ENCODE measurements around the gene CALCOCO2.
"Not testable (repeated sequence)": the region's sequence is repeated elsewhere in the genome, so short reads cannot be mapped to it uniquely, and the experiment has no call there.

Gene CALCOCO2, protein sequence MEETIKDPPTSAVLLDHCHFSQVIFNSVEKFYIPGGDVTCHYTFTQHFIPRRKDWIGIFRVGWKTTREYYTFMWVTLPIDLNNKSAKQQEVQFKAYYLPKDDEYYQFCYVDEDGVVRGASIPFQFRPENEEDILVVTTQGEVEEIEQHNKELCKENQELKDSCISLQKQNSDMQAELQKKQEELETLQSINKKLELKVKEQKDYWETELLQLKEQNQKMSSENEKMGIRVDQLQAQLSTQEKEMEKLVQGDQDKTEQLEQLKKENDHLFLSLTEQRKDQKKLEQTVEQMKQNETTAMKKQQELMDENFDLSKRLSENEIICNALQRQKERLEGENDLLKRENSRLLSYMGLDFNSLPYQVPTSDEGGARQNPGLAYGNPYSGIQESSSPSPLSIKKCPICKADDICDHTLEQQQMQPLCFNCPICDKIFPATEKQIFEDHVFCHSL

DNA sequence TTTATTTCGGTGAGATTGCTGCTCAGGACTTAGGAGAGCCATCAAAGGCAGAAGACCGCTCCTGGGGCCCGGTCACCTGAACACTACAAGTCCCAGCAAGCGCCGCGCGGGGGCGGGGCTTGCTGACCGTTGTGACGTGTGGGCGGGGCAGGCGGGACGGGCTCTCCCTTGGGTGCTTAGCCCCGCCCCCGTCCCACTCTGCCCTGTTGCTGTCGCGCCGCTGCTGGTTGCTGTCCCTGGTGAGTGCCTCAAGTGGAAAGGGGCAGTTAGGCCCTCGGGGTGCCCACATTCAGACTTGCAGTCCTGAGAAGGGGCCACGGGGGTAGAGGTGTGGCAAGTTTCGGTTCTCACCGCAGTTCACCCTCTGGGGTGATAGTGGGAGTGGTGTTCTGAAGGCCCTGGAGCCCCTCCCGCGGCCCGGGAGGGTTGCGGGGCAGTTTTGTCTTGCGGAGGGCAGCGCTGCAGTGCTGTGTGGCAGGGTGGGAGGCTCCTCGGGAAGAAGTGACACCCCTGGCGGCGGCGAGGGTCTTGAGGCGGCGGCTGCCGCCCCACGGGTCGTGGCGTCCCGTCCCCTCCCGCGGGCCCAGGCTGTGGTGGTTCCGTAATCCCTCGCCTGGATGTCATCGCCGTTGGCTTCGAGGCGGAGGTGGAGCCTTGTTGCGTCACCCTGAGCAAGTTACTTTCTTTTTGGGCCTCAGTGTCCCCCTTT is at the start of gene CALCOCO2:
CALCOCO2 (plus strand) TSS at position 196 of the 709 bp plus-strand sequence. CDS start 10,673 bp downstream, outside the sequence.
- DNase-seq = peak; percentile 98

DNA sequence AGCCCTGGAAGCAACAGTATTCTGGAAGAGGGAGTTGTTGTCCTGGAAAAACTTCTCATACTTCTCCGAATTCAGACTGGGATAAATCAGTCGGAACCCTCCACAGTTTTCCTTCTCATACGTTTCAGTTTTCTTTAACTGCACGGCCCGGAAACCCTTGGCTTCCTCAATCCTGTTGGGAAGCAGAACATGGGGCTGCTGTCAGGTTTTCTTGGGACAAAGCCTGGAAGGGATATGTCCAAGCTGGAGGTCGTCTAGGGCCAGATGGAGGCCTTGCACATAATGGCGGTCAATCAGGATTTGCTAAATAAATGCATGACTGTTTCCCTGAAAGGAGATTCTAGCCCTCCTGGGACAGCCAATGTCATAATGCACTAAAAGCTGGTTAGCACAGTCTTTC is 43.0 kb upstream of the CALCOCO2 start:
- DNase-seq = no peak

DNA sequence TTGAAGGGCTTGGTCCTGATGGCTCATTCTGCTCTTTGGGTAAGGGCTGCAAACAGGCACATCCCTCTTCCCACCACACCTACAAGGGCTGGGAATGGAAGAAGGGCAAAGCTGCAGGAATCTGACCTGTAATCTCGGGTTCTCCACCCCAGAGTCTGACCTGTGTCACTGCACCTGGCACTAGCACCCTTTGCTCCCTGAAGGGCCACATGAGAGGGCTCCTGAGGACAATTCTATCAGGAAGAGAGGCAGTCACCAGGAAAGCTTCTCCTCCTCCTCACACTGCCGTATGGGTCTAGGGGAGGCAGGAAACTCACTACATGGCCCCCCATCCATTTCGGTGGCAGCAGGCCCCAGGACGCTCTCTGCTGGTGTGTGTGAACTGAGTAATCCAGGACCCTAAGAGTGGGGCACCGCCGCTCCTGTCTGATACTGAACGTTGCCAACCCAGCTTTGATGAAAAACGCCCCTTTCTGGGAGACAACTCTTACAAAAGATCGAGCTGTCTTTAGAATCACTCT is 40.2 kb upstream of the CALCOCO2 start:
- DNase-seq = no peak

DNA sequence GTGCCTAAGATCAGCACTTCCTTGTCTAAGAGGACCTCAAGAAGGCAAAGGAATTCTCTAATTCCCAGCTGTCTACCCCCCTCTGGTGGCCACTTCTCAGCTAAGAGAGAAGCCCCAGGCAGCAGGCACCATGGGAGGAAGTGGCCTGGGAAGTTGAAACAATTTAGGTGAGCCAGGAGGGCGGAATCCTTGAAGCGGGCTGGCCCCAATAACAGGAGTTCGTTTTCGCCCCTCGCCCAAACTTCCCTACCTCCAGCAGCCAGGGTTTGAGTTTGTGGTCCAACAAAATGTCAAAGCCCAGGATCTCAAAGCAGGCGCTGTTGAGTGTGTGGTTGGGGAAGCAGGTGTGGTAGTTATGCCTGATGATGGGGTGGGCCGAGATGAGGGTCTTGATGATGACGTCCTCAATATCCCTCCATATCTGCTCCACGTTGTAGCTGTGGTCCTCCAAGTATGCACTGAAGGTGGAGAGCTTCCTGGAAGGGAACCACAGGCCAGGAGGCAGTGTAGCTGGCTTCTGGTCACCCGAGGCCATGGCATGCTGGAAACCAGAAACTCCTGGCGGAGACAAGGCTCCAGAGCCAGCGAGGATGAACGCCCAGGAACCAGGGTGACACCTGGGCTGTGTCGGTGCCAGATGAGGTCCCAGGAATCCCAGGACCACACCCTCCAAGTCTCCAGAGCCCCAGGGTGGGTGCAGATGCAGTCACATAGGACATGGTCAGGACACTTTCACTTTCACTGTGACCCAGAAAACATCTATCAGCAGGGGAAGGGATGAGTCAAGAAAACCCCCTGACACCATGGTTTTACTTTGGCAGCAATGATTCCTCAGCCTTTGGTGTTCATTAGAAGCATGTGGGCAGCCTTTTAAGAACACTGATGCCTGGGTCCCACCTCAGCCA is 39.5 kb upstream of the CALCOCO2 start:
- DNase-seq = peak; percentile 52

DNA sequence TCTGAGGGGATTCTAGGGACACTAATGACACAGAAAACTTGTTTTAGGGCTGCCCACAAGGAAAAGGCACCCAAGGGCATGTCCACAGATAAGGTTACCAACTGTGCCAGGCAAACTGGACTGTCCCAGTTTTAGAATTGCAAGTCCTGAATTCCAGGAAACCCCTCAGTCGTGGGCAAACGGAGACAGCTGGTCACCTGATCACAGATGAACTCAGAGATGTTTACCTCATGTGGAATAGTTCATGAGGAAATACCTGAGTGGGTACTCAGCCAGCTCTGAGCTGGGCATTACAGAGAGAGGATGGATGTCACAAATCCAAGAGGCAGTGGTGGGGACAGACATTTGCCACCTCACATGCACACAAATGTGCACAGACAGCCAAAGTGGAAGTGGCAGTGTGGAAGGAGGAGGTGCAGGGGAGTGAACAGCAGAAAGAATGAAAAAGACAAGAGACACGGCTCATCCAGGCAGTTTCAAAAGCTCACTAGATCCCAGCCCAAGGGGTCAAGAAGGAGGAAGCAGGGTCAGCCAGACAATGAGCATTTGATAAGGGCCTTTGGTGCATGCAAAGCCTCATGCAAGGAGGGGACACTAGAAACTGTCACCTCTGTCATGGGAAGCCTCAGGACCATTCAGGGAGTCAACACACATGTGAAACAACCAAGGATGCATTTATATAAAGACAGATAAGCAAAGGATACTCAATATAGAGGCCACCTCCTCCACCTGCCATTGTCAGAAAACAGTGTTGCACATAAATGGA is 38.6 kb upstream of the CALCOCO2 start:
- no peak for DNase-seq

DNA sequence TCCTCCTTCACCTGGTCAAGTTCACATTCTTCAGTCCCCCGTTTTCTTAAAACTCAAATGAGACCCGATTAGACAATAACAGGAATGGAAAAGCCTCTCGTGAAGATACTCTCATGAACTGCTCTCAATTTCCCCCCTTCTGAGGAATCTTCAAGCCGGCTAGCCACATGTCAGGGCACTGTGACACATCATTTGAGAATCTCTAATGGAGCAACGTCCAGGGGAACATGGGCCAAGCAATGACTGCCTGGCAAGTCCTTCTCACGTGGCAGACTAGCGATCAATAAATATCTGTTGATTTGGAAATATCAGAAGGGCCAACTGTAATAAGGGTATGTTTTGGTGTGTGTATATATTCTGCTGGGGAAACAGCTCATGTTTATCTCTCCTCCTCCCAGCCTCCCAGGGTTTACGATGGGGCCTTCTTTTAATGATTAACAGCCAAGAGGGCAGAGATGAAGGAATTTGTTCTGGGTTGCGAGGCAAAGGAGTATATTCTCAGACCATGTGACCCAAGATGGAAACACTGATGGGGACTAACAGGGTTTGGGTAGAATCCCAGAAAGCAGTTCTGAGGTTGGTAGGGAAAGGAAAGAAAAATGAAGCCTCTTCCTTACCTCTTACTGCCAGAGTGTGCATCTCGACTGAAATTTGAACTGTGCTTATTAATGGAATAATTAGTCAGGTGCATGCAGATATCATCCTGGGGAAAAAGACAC is 35.2 kb upstream of the CALCOCO2 start:
- DNase-seq = no peak

DNA sequence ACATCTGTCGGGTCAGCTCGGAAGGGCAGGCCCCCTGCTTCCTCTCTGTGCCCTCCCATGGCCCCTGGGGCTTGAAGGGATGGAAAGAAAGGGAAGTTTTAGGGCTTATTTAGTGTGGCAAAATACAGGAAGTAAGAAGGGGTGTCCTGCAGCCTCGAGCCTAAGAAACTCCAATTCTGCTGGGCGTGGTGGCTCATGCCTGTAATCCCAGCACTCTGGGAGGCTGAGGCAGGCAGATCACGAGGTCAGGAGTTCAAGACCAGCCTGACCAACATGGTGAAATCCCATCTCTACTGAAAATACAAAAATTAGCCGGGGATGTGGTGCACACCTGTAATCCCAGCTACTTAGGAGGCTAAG is 34.7 kb upstream of the CALCOCO2 start:
- DNase-seq = not testable (repeated sequence)

DNA sequence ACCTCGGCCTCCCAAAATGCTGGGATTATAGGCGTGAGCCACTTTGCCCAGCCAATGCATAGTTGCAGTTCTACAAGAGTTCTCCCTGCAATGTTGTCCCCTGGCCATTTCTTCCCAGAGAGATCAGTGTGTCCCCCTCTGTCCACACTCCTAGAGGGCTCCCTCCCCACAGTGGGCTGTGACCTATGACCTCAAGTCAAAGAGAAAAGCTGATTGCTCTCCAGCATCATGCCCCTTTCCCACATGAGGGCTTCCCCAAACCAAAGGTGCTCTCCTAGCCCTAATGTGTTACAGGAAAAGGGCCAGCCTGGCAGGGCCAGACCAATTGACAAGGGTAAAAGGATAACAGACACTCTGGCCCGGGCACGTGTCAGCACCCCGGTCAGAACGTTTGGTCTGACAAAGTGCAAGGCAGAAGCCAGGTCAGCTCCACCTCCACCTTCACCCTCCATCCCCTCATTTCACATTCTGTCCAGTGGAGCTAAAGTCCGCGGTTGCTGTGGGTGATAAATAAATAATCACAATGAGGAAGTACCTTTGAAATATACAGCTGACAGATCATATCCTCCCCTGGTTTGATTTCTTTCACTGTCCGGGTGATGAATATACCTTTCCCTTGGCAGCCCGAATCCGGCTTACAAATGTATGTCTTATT is 31.6 kb upstream of the CALCOCO2 start:
- DNase-seq = no peak

DNA sequence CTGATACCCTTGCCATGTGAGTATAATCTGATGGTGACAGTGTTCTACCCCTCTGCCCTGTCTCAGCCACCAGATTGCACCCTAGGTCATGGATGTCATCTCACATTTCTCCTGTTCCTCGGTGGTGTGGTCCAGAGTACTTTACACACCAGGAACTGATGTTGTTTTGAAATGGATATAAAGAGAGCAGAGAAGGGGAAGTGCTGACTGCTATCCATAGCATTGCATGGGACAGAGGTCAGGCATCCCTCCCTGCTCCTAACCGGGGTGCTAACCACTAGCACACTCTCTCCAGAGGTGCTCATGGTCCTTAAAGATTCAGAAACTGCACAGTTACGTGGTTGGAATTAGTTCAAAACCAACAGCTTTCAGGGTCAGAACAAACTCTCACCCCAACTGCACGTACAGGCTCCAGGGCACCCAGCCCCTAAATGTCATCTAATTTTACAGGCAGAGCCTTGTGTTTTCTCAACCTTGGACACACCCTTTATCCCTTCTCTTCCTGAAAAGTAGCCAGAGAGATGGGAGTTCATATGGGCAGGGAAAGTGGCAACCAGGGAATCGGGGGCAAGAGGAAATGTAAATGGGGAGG is 30.1 kb upstream of the CALCOCO2 start:
- DNase-seq = no peak

DNA sequence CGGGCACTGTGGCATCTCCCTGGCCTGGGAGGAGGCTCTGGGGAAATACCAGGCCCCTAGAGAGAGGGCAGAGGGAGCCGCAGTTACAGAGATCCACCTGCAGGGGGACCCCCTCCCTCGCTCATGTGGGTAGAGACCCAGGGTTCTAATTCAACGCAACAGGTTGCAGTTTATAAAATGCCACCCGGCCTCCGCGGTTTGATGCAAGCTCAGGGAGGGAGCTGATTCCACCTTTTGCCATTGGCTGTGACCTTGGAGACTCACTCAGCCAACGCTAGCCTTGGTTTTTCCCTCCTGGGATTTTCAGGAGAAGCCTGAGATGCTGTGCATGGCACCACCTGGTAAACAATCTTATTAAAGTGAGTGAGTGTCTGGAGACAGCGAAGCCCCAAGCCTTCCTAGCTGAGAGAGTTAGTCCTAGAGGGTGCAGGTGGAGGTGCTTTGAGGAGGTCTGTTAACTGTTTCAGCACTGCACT is 25.9 kb upstream of the CALCOCO2 start:
- DNase-seq = peak; percentile 63

DNA sequence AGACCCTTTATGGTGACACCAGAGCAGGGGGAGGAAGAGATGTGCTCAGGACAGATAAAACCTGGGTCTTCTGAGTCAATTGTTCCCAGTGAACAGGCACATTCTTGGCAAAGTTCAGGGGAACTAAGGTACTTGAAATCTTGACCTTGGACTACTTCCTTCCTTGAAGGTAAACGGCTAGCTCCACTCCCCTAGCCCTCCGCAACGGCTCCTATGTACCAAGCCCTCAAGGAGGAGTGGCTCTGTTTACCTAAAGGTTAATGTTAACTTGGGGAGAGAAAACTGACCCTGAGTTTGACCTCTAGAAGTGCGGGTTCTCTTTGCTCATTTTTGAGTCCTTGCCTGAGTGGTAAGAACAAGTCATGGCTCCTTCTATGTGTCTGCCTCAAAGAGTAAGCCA is 21.7 kb upstream of the CALCOCO2 start:
- DNase-seq = no peak

DNA sequence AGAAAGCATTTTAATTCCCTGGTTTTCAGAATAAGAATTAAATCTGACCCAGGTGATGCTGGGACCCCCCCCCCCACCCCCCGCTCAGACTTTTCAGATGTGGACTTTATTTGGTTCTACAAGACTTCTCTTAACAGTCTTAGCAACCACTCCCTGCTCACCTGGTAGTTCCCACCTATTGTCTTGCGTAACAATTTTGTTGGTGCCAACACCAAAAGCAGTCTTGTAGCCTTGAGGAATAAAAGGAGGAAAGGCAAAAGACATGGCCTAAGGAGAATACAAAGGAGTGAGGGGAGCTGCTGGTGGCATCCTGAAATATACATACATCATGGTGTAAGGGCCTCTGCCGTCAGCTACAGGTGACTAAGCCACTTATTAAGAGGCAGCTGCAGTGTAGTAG is 18.8 kb upstream of the CALCOCO2 start:
- DNase-seq = no peak

DNA sequence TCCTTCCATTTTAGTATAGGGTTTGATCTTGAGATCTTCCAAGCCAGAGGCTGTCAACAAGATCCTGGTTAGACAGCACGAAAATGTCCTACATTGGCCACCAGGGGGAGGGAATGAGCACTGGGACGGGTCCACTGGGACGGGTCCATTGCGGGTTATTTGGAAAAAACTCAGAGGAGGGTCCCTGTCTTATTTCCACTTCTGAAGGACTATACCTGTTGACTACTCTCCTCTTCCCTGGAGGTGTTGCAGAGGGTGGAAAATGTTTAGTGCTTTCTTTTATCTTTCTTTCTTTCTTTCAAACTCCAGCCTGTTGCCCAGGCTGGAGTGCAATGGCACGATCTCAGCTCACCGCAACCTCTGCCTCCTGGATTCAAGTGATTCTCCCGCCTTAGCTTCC is 16.3 kb upstream of the CALCOCO2 start:
- DNase-seq = peak; percentile 30

DNA sequence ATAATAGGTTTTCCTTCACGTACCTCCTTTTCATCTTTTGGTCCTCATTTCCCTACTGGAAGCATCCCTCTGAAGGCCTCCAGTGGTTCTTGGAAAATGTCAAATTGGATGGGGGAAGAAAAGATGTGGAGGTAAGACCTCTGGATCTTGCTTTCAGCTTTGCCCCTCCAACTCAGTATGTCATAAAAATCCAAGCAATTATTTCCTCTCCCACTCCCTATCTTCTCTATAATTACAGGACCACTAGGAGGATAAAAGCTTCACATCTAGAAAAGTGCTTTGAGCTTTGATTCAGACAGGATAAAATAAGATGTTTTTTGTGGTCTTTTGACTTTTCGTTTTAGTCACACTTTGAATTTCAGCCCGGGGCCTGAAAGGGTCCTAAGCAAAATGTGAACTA is 15.5 kb upstream of the CALCOCO2 start:
- no peak for DNase-seq

DNA sequence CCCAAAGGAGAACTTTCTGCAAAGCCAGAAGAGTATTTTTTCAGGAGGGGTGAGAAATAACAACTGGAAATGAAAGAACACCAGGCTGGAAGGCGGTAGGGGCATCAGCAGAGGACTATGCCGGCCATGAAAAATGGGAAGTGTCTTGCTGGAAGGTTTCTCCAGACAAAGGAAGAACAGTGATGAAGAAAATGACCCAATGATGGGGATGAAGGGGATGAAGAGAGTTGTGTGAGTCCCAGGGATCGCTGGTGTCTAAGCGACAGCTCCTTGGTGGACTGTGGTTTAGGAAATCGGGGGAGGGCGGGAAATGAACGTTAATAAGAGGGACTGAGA is 14.4 kb upstream of the CALCOCO2 start:
- peak; percentile 28 for DNase-seq

DNA sequence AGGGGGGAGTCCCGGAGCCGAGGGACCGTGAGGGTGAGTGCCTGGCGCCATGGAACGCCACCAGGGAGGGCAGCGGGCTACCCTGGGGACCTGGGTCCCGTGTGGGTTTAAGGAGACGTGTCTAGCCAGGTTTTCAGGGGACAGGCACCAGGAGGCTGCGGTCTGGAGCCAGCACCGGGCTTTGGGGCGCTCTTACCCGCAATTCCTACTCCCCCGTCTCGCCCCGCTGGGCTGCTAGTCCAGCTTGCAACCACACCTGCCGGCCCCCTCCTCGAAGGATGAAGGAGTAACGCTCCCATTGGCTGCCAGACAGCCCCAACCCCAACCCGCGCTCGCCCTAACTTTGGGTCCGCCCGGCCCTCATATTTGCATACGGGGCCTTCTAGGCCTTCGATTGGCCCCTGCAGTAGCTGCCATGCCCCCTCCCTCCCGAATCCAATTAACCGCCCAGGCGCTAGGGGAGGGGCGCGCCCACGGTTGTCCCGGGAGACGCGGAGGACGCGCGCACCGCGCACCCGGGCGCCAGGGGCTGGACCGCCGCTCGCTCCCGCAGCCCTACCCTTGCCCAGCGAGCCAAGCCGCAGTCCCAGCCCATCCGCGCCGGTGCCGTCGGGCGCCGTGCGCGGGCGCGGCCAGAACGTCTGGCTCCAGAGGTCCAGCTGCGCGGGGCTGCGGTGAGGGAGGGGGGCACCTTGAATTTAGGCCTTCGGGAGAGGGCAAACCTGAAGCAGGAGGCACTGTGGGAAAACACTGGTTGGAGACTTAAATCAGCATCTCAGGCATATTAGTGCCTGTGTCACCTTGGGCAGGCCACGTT is 13.9 kb upstream of the CALCOCO2 start, which contains the start of gene TTLL6:
TTLL6 (minus strand) TSS at position 456 of the 817 bp plus-strand sequence; CDS start at position 299, 157 bp downstream.
- DNase-seq = peak; percentile 100

DNA sequence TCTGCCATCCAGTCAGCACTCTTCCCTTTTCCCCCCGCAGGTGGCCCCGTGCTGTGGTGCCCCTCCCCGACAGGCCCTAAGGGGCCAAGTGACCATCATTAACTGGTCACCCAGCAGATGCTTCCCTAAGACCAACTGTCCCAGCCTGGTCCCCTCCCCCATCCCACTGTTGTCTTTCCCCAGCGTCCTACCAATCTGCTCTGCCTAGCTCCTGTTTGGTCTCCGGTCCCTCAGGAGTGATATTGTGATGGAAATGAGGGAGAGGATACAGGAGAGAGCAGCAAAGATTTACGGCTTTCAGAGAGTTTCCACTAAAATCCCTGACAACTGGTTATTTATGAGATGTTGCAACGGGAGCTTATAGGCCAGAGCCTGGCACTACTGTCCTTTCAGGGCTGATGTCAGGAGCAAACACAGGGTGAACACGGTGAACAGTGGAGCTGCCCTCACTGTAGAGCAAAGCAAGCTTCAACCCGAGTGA is 12.4 kb upstream of the CALCOCO2 start:
- no peak for DNase-seq

DNA sequence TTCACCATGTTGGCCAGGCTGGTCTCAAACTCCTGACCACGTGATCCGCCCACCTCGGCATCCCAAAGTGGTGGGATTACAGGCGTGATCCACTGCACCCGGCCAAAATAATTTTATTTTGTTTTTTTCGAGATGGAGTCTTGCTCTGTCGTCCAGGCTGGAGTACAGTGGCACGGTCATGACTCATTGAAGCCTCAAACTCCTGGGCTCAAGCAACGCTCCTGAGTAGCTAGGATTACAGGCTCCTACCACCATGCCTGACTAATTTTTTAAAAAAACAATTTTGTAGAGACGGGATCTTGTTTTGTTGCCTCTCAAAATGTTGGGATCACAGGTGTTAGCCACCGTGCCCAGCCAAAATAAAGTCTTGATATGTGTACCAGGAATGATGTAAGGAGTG is 11.4 kb upstream of the CALCOCO2 start:
- DNase-seq = no peak

DNA sequence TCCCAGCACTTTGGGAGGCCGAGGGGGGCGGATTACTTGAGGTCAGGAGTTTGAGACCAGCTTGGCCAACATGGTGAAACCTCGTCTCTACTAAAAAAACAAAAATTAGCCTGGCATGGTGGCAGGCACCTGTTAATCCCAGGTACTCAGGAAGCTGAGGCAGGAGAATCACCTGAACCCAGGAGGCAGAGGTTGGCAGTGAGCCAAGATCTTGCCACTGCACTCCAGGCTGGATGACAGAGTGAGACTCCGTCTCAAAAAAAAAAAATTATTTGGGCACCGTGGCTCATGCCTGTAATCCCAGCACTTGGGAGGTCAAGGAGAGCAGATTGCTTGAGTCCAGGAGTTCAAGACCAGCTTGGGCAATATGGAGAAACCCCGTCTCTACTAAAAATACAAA is 9.9 kb upstream of the CALCOCO2 start:
- peak; percentile 31 for DNase-seq
